Pons (tissue), 1 donor: ENCODE results near the gene WNT2B.

Experiments
- DNase-seq: peaks from one replicate; pipeline ENCODE4 v3.0.0-alpha.2; 2016; ENCODE audit warnings: low spot score

WNT2B gene

DNA sequence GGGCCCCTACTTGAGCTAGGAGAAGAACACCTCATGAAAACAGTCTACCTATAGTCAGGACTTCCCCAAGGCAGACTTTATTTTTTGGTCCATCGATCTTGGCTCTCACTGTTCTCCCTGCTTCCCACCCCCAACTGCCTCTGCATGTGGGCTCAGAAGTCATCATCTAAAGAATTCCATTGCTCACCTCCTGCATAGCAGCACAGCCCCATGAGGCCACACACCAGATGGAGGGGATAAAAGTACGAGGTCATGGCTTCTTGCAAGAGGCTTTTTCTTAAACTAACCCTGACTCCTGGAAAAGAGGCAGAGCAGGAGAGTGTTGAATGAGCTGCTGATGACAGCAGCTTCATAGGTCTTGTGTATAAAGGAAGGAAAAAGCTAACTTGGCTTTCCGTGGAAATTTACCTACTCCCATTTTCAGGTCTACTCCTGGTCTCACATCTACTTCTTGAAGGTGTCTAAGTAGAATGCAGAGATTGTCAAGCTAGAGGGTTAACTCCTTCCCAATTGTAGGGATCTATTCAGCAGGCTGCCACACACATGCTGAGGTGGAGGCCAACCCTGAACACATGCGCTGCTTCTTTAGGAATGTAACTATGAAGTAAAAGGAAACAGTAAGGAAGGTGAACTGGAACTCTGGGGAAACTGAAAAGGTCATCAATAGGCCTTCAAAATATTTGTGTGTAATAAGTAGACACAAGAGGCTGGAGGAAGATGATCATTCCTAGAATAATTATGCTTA, 18.7 kb downstream of the WNT2B start:
- DNase-seq, result no peak

DNA sequence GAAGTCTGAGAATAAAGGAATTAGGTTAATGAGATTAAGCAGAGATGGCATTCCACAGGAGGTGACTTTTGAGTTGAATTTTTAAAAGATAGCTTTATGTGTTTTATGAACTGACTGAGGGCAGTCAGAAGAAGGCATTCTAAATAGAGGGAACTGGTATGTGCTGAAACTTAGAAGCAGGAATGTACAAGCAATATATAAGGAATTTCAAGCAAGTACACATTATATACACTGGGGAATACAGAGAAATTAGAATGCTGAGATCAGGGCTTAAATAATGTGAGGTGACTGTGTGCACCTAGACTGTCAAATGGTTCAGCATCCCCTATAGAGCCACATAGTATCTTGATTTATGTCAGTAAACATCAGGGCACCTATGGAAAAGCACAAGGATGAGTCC, 19.3 kb downstream of the WNT2B start:
- no peak for DNase-seq

- no peak for DNase-seq
Measured at GRCh38 chr1:112529301-112529700, 20.5 kb downstream of the WNT2B start.

GRCh38 chr1:112530832-112531231, 22.1 kb downstream of the WNT2B start:
- DNase-seq, result no peak

DNA sequence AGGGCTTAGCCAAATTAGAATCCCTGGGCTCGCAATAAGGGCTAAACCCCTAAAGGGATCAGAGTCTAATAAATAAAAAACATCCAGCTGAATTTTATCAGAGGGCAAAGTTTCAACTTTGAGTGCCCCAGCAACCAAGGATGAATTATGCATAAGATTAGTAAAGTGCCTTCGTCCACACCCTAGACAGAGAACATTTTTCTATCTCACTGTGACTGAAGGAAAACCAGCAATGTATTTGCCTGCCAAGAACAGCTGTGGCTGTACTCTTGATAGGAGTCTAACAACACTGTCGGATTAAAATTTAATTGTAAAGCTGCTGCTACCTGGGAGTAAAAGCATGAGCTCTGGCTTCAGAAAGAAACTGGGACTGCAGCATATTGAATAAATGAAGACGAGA, 23.3 kb downstream of the WNT2B start:
- no peak for DNase-seq

DNA sequence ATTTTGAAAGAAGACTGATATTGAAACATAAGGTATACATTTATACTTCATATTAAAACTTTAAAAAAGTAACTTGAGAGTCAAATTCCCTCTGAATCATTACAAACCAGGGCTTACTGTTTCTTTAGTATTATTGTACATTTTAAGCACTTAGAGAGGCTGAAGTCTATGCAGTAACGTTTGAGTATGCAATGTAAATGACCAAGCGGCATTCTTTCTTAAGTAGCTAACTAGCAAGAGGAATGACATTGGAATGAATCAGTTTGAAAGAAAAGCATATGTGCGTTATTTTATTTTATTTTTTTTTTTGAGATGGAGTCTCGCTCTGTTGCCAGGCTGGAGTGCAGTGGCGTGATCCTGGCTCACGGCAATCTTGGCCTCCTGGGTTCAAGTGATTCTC, 24.3 kb downstream of the WNT2B start:
- DNase-seq, result no peak

DNA sequence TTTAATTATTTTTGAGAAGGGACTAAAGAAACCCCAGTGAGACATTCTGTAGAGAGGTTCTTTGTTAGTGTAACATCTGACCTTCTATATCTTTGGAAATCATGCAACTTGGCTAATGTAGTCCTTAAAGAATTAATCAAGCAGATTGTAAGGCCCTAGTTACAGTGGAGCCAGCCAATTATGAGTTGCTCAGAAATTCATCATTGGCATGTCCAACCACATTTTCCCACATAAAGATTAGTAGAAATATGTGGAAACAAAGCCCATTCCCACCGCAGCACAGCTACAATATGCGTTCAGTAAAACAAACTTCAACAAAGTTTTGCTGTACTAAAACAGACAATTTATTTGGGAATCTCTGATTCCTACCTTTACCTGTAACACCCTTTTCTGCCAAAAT, 27.8 kb downstream of the WNT2B start:
- DNase-seq, result no peak

- no peak for DNase-seq
Measured at GRCh38 chr1:112537456-112537855, 28.7 kb downstream of the WNT2B start.

GRCh38 chr1:112538883-112539282, 30.1 kb downstream of the WNT2B start:
- DNase-seq, result no peak

- no peak for DNase-seq
Measured at GRCh38 chr1:112540226-112540794, 31.5 kb downstream of the WNT2B start.

- no peak for DNase-seq
Measured at GRCh38 chr1:112541299-112541698, 32.5 kb downstream of the WNT2B start.

GRCh38 chr1:112542206-112542973, 33.6 kb downstream of the WNT2B start:
- no peak for DNase-seq

- DNase-seq, result no peak
Measured at GRCh38 chr1:112544011-112544688, 35.4 kb downstream of the WNT2B start.

DNA sequence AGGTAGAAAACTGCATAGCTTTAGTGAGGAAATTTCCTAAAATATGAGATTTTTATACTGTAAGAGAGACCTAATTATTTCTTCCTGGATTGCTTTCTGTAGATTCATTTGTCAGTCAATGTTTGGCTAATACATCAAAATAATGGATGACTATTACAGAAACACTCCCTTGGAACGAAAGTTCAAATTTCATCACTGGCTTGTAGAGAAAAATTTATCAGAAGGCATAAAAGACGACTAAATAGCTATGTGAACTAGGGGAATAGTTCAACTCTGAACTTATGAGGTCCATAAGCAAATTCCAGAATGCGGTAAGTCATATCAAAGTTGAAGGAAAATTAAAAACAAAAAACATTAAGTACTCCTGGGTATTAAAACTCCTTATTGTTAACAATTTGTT, 36.0 kb downstream of the WNT2B start:
- DNase-seq, result no peak

GRCh38 chr1:112546076-112546475, 37.3 kb downstream of the WNT2B start:
- DNase-seq, result no peak

- no peak for DNase-seq
Measured at GRCh38 chr1:112548547-112548946, 39.8 kb downstream of the WNT2B start.

GRCh38 chr1:112549590-112549989, 40.8 kb downstream of the WNT2B start:
- DNase-seq, result no peak

- DNase-seq, result no peak
Measured at GRCh38 chr1:112554411-112554810, 45.6 kb downstream of the WNT2B start.

DNA sequence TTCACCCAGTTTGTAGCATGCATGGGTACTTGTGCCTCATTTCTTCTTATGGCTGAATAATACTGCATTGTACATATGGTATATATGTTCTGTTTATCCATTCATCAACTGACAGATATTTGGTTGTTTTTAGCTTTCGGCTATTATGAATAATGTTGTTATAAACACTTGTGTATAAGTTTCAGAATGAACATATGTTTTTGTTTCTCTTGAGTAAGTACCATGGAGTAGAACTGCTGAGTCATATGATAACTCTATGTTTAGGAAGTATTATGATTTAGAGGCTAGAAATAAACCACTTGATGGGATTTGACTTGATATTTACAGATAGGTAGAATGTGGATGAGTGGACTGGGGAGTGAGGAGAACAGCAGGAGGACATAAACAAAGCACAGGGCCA, 48.6 kb downstream of the WNT2B start:
- no peak for DNase-seq

DNA sequence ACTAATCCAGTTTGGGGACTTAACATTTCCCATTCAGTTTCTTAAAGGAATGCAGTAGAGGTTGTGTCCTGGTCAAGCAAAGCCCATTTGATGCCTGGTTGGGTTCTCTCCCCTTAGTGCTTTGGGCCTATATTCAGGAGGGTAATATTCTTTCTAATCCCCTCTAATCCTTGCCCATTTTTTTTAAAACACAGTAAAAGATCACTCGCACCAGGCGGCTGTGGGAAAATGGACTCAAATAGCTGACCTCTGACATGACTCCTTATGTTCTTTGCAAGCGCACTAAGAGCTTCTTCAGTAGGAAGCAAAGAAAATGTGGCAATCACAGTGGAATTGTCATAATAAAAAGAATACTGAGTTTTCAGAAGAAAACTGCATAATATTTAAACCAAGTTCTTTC, 49.9 kb downstream of the WNT2B start:
- DNase-seq, result no peak

GRCh38 chr1:112563341-112563740, 54.6 kb downstream of the WNT2B start:
- DNase-seq, result no peak

GRCh38 chr1:112564081-112564480, 55.3 kb downstream of the WNT2B start:
- DNase-seq, result no peak

- no peak for DNase-seq
Measured at GRCh38 chr1:112565800-112566199, 57.0 kb downstream of the WNT2B start.
